ENCODE measurements around the gene MERTK.

DNA sequence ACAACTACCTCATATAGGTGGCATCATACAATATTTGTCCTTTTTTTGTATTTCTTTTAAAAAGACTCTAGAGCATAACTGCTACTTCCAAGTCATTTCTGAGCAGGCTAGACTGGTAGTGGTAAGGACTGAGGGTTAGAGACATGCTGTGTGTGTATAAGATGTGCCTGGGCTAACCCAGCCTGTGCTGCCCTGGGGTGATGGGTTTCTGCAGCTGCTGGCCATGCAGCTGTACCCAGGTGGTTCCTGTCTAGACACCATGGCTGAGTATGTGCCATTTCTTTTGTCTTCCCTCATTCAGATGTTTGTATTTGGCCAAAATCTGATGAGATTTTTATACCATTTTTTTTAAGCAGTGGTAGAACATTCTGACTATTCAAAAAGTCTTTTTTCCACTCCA, 40.0 kb downstream of the MERTK start:
- TF ChIP-seq, protein P1, sequence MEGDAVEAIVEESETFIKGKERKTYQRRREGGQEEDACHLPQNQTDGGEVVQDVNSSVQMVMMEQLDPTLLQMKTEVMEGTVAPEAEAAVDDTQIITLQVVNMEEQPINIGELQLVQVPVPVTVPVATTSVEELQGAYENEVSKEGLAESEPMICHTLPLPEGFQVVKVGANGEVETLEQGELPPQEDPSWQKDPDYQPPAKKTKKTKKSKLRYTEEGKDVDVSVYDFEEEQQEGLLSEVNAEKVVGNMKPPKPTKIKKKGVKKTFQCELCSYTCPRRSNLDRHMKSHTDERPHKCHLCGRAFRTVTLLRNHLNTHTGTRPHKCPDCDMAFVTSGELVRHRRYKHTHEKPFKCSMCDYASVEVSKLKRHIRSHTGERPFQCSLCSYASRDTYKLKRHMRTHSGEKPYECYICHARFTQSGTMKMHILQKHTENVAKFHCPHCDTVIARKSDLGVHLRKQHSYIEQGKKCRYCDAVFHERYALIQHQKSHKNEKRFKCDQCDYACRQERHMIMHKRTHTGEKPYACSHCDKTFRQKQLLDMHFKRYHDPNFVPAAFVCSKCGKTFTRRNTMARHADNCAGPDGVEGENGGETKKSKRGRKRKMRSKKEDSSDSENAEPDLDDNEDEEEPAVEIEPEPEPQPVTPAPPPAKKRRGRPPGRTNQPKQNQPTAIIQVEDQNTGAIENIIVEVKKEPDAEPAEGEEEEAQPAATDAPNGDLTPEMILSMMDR (IDR thresholded peaks at IDR 0.05): no peak
- no peak for TF ChIP-seq EZH2 (IDR thresholded peaks at IDR 0.05; ENCODE audit: borderline replicate concordance, insufficient read depth, low read depth, low read length, poor library complexity, severe bottlenecking)
